GM23338 (cell line): ENCODE measurements around the gene SNX17. TPM values are rescaled to one million over a fixed set of nuclear protein-coding genes. Genes with fewer than 3 reads are reported as not detected.

Experiments
- ATAC-seq: fragments of 200-7000 bp; cut with Tn5 transposase; 3 replicates; pipeline ENCODE4 v1.9.1; 2020
- DNase-seq: peaks from one replicate; pipeline ENCODE4 v3.0.0-alpha.2; 2015; ENCODE audit warnings: low spot score
- H2AFZ ChIP-seq: fragments of 200-600 bp; sonication (generic); 2 replicates; pipeline ENCODE4 v1.8.0; 2016; ENCODE audit warnings: antibody characterized with exemption, mild to moderate bottlenecking, moderate library complexity
- H3F3A ChIP-seq: fragments of 200-600 bp; sonication (generic); replicated peaks from 2 replicates; pipeline ENCODE4 v1.8.0; 2017; ENCODE audit warnings: antibody characterized with exemption, mixed run types, low read depth
- H3K27ac ChIP-seq: fragments of 200-600 bp; sonication (generic); 2 replicates; pipeline ENCODE4 v1.6.1; 2016; ENCODE audit warnings: low read depth
- H3K27me3 ChIP-seq: fragments of 200-600 bp; sonication (generic); 2 replicates; pipeline ENCODE4 v1.8.0; 2016; ENCODE audit warnings: mild to moderate bottlenecking, mixed run types, moderate library complexity; ENCODE audit not compliant: insufficient read depth
- H3K36me3 ChIP-seq: fragments of 200-600 bp; sonication (generic); 2 replicates; pipeline ENCODE4 v1.8.0; 2016; ENCODE audit warnings: mild to moderate bottlenecking; ENCODE audit not compliant: insufficient read depth
- H3K4me1 ChIP-seq: fragments of 200-600 bp; sonication (generic); 2 replicates; pipeline ENCODE4 v1.8.0; 2016; ENCODE audit warnings: mild to moderate bottlenecking, moderate library complexity; ENCODE audit not compliant: insufficient read depth
- H3K4me2 ChIP-seq: fragments of 200-600 bp; sonication (generic); 2 replicates; pipeline ENCODE4 v1.7.1; 2017; ENCODE audit warnings: mixed run types
- H3K4me3 ChIP-seq: fragments of 200-600 bp; sonication (generic); 2 replicates; pipeline ENCODE4 v1.6.1; 2016; ENCODE audit warnings: mixed run types
- H3K79me2 ChIP-seq: fragments of 200-600 bp; sonication (generic); replicated peaks from 2 replicates; pipeline ENCODE4 v1.8.0; 2017; ENCODE audit warnings: mild to moderate bottlenecking; ENCODE audit not compliant: insufficient read depth
- H3K9me2 ChIP-seq: fragments of 200-600 bp; sonication (generic); 2 replicates; pipeline ENCODE4 v1.8.0; 2017; ENCODE audit not compliant: insufficient read depth
- H4K20me1 ChIP-seq: fragments of 200-600 bp; sonication (generic); replicated peaks from 2 replicates; pipeline ENCODE4 v1.8.0; 2017; ENCODE audit warnings: mild to moderate bottlenecking; ENCODE audit not compliant: insufficient read depth
- H3K27ac Mint-ChIP-seq: 2 replicates; pipeline ENCODE4 v1.8.0; 2020; ENCODE audit warnings: inconsistent platforms, mild to moderate bottlenecking, moderate library complexity, mixed read lengths
- H3K27me3 Mint-ChIP-seq: 3 replicates; pipeline ENCODE4 v1.8.0; 2022; ENCODE audit warnings: low read depth, mild to moderate bottlenecking, moderate library complexity, mixed read lengths, inconsistent platforms; ENCODE audit not compliant: insufficient read depth, poor library complexity
- H3K36me3 Mint-ChIP-seq: 3 replicates; pipeline ENCODE4 v1.8.0; 2021; ENCODE audit warnings: low read depth, mild to moderate bottlenecking, inconsistent platforms, moderate library complexity, mixed read lengths
- H3K4me1 Mint-ChIP-seq: 3 replicates; pipeline ENCODE4 v1.8.0; 2020; ENCODE audit warnings: mild to moderate bottlenecking, inconsistent platforms, mixed read lengths
- H3K4me3 Mint-ChIP-seq: 3 replicates; pipeline ENCODE4 v1.8.0; 2021; ENCODE audit warnings: moderate library complexity, mild to moderate bottlenecking, inconsistent platforms, mixed read lengths
- H3K9me3 Mint-ChIP-seq: 3 replicates; pipeline ENCODE4 v1.8.0; 2020; ENCODE audit warnings: moderate library complexity, mild to moderate bottlenecking, inconsistent platforms, mixed read lengths
- CREB1 ChIP-seq: fragments of 250-450 bp; sonication (Bioruptor Pico); IDR thresholded peaks from 2 replicates; pipeline ENCODE4 v1.5.0; 2020; ENCODE audit warnings: low read depth, mild to moderate bottlenecking, moderate library complexity
- EZH2 ChIP-seq: fragments of 200-600 bp; sonication (generic); IDR thresholded peaks from one replicate; pipeline ENCODE4 v1.8.0; 2017; ENCODE audit warnings: antibody characterized with exemption, mild to moderate bottlenecking, low read depth; ENCODE audit not compliant: unreplicated experiment
- EZH2phosphoT487 ChIP-seq: fragments of 200-600 bp; sonication (generic); IDR thresholded peaks from one replicate; pipeline ENCODE4 v1.8.1; 2018; ENCODE audit warnings: antibody characterized with exemption; ENCODE audit not compliant: unreplicated experiment
- JUNB ChIP-seq: IDR thresholded peaks from one replicate; pipeline ENCODE4 v1.6.1; 2016; ENCODE audit warnings: antibody characterized with exemption; ENCODE audit not compliant: unreplicated experiment
- POLR2AphosphoS5 ChIP-seq: IDR thresholded peaks from 2 replicates; pipeline ENCODE4 v1.6.1; 2016; ENCODE audit warnings: antibody characterized with exemption, low read depth
- STAT1 ChIP-seq: IDR thresholded peaks from one replicate; pipeline ENCODE4 v1.6.1; 2016; ENCODE audit warnings: antibody characterized with exemption; ENCODE audit not compliant: unreplicated experiment
- ZNF114 ChIP-seq: fragments of 250-450 bp; sonication (Bioruptor Pico); IDR thresholded peaks from 2 replicates; pipeline ENCODE4 v1.5.0; 2020; ENCODE audit warnings: mild to moderate bottlenecking, moderate library complexity
- ZNF331 ChIP-seq: fragments of 250-450 bp; sonication (Bioruptor Pico); IDR thresholded peaks from 2 replicates; pipeline ENCODE4 v1.5.0; 2020; ENCODE audit warnings: low read depth, mild to moderate bottlenecking, moderate library complexity
- polyA plus RNA-seq: library from polyadenylated mRNA; unstranded; fragments of >200 nt; fragmentation: Nextera tagmentation; extraction: Ambion mirVana; gene quantifications from 2 replicates; pipeline ENCODE4 v1.2.1, GENCODE V29; 2016
- total RNA-seq: library from RNA; depleted of rRNA; stranded (reverse); fragments of >200 nt; shearing (Covaris generic); gene quantifications from 2 replicates; pipeline ENCODE4 v1.2.3, GENCODE V29; 2014
- TF ChIP-seq, protein P1 (sequence below): IDR thresholded peaks from one replicate; pipeline ENCODE4 v1.6.1; 2018; ENCODE audit warnings: antibody characterized with exemption; ENCODE audit not compliant: unreplicated experiment
- TF ChIP-seq, protein P2 (sequence below), 2 experiments: fragments of 200-600 bp in 1 of 2; sonication (generic) in 1 of 2; conservative IDR thresholded peaks; 2 replicates each; pipeline versions ENCODE4 v1.5.1 to v1.6.1; 2016 to 2017; ENCODE audit warnings: antibody characterized with exemption in 2 of 2, low read depth in 2 of 2, mild to moderate bottlenecking in 2 of 2, moderate library complexity in 1 of 2
- TF ChIP-seq, protein P3 (sequence below): IDR thresholded peaks from 2 replicates; pipeline ENCODE4 v1.6.1; 2016; ENCODE audit warnings: antibody characterized with exemption

The SNX17 gene
- total and polyA plus RNA-seq, 2 experiments from 2014 or later = 34.0 to 58.0 TPM

DNA sequence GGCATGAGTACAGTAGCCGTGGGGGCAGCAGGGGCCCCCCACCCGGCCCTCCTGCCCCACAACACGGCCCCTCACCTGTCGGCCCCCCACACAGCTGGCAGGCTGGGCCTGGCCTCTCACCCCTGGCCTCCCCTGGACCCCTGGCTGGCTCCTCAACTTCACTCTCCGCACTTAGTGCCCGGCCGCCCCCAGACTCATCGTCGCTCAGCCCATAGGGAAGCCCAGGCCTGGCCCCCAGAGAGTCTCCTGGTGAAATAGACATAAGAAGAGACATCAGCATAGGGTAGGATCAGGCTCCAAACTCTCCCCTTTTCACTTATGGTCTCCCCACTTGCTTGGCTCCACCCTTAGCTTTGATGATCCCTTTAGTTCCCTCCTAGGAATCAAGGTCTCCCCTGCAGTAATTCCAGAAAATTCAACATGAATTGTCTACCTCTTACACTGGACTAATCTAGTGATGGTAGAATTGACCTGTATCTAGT, 8.4 kb downstream of the SNX17 start (continued):
- TF ChIP-seq, protein P1, sequence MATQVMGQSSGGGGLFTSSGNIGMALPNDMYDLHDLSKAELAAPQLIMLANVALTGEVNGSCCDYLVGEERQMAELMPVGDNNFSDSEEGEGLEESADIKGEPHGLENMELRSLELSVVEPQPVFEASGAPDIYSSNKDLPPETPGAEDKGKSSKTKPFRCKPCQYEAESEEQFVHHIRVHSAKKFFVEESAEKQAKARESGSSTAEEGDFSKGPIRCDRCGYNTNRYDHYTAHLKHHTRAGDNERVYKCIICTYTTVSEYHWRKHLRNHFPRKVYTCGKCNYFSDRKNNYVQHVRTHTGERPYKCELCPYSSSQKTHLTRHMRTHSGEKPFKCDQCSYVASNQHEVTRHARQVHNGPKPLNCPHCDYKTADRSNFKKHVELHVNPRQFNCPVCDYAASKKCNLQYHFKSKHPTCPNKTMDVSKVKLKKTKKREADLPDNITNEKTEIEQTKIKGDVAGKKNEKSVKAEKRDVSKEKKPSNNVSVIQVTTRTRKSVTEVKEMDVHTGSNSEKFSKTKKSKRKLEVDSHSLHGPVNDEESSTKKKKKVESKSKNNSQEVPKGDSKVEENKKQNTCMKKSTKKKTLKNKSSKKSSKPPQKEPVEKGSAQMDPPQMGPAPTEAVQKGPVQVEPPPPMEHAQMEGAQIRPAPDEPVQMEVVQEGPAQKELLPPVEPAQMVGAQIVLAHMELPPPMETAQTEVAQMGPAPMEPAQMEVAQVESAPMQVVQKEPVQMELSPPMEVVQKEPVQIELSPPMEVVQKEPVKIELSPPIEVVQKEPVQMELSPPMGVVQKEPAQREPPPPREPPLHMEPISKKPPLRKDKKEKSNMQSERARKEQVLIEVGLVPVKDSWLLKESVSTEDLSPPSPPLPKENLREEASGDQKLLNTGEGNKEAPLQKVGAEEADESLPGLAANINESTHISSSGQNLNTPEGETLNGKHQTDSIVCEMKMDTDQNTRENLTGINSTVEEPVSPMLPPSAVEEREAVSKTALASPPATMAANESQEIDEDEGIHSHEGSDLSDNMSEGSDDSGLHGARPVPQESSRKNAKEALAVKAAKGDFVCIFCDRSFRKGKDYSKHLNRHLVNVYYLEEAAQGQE = no peak
- TF ChIP-seq POLR2AphosphoS5 = no peak
- no peak for TF ChIP-seq CREB1 (CRISPR knock-in tag)
- no peak for TF ChIP-seq EZH2
- TF ChIP-seq ZNF331 = no peak
- no peak for TF ChIP-seq STAT1

DNA sequence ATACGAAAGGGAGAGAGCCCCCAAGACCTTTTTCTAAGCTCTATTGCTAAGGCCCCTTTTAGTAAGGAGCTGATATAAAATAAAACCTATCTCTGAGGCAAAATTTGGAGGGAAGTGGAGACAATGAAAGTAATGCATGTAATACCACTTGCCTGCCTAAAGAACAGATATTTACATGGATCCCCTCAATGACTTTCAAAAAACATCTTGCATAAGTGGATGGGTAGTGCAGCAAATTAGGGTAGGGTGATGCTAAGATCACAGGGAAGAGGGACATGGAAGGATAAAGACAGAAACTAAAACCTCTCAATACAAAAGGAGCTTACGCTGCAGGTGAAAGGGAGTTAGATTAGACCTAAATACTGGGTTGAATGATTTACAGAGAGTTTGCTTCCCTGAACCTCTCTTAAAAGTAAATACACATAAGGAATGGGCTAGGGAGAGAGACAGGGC, 9.0 kb downstream of the SNX17 start:
- no peaks in the 10 kb centered on the region for H3K9me3 Mint-ChIP-seq
- no peaks in the 10 kb centered on the region; the same call in none of the 2 replicates for H4K20me1 ChIP-seq
- TF ChIP-seq POLR2AphosphoS5 (peak; percentile 18; the same call in 1 of the 2 replicates), EZH2 (no peak)

DNA sequence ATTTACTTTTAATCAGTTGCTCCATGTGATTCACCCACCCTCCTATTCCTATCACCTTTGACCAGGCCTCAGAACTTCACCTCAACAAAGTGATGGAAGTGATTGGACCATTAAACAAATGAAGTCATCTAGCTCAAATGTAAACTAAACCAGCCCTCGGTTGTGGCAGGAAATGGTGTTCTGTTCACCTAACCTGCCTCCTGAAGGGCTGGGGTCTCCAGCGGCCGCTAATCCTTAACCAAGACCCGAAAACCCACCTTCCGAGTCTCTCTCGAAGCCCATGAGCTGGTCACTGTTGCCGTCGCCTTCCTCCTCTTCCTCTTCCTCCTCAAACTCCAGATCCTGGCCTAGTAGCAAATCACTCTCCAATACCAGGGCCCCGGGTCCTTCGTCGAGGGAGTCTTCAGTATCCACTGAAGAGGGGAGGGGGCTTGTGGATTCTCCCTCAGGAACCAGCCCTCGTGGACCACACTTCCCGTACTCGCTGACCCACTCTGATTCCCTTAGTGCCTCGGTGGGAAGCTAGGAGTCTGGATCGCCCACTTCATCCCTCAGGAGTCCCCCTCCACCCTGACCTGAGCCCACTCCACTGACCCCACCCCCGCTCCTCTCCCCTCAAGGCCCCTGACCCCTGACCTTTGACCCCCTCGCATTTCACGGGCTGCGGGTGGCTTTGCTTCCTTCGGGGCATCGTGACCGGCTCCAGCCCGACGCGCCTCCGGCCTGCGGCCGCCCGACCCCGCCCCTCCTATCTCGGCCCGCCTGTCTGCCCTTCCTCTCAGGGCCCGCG, 9.6 kb downstream of the SNX17 start:
- Histone ChIP-seq H3K4me3 (peak overlapping the region; percentile 99), H3K79me2 (peaks cover 14% of the 10 kb centered on the region), H3K36me3 (peaks cover 48% of the 10 kb centered on the region), H2AFZ (0 out of 2 replicates have a peak overlapping the region, but pooled peaks have one; percentile 38), H3K27me3 (no peaks in the 10 kb centered on the region), H4K20me1 (no peaks in the 10 kb centered on the region; the same call in none of the 2 replicates), H3K4me2 (peak overlapping the region; percentile 99), H3F3A (peaks cover 43% of the 10 kb centered on the region), H3K4me1 (peaks cover 7% of the 10 kb centered on the region), H3K9me2 (no peaks in the 10 kb centered on the region), H3K27ac (peak overlapping the region; percentile 99)
- H3K36me3 Mint-ChIP-seq = peaks cover 77% of the 10 kb centered on the region
- H3K4me1 Mint-ChIP-seq = peaks cover 17% of the 10 kb centered on the region
- DNase-seq (peak; percentile 42), ATAC-seq (no peak)
- H3K27ac Mint-ChIP-seq = peak overlapping the region; percentile 96
- peak overlapping the region; percentile 90 for H3K4me3 Mint-ChIP-seq
- H3K27me3 Mint-ChIP-seq = peaks cover 27% of the 10 kb centered on the region
- H3K9me3 Mint-ChIP-seq = no peaks in the 10 kb centered on the region
- no peak for TF ChIP-seq JUNB
- no peak for TF ChIP-seq CREB1 (CRISPR knock-in tag)
- TF ChIP-seq EZH2 = no peak
- no peak for TF ChIP-seq POLR2AphosphoS5
- TF ChIP-seq ZNF114 (CRISPR knock-in tag) = no peak
- no peak for TF ChIP-seq EZH2phosphoT487
- TF ChIP-seq, protein P2, sequence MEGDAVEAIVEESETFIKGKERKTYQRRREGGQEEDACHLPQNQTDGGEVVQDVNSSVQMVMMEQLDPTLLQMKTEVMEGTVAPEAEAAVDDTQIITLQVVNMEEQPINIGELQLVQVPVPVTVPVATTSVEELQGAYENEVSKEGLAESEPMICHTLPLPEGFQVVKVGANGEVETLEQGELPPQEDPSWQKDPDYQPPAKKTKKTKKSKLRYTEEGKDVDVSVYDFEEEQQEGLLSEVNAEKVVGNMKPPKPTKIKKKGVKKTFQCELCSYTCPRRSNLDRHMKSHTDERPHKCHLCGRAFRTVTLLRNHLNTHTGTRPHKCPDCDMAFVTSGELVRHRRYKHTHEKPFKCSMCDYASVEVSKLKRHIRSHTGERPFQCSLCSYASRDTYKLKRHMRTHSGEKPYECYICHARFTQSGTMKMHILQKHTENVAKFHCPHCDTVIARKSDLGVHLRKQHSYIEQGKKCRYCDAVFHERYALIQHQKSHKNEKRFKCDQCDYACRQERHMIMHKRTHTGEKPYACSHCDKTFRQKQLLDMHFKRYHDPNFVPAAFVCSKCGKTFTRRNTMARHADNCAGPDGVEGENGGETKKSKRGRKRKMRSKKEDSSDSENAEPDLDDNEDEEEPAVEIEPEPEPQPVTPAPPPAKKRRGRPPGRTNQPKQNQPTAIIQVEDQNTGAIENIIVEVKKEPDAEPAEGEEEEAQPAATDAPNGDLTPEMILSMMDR (conservative IDR thresholded peaks at IDR 0.05; ENCODE audit: low read depth in 2 of 2) = no peak
- TF ChIP-seq, protein P3, sequence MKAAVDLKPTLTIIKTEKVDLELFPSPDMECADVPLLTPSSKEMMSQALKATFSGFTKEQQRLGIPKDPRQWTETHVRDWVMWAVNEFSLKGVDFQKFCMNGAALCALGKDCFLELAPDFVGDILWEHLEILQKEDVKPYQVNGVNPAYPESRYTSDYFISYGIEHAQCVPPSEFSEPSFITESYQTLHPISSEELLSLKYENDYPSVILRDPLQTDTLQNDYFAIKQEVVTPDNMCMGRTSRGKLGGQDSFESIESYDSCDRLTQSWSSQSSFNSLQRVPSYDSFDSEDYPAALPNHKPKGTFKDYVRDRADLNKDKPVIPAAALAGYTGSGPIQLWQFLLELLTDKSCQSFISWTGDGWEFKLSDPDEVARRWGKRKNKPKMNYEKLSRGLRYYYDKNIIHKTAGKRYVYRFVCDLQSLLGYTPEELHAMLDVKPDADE = no peak

More for the DNA sequence above, 9.0 kb downstream of the SNX17 start:
- Histone ChIP-seq H3K9me2 (no peaks in the 10 kb centered on the region), H3K4me2 (peak overlapping the region; percentile 99), H3K4me3 (peak overlapping the region; percentile 99), H3K79me2 (peaks cover 14% of the 10 kb centered on the region), H3K36me3 (peaks cover 47% of the 10 kb centered on the region), H2AFZ (no peak overlapping the region), H3K27me3 (no peaks in the 10 kb centered on the region), H3K27ac (peak overlapping the region; percentile 99), H3F3A (peaks cover 41% of the 10 kb centered on the region), H3K4me1 (peaks cover 7% of the 10 kb centered on the region)
- DNase-seq = no peak
- Mint-ChIP-seq H3K27ac (peak overlapping the region; percentile 96), H3K4me1 (peaks cover 17% of the 10 kb centered on the region), H3K4me3 (peak overlapping the region; percentile 90), H3K27me3 (peaks cover 27% of the 10 kb centered on the region), H3K36me3 (peaks cover 78% of the 10 kb centered on the region)
- ATAC-seq = no peak
